Left lung (tissue), 10 donors: ENCODE data around the gene CNOT6L. TPM values are rescaled to one million over a fixed set of nuclear protein-coding genes. Genes with fewer than 3 reads are reported as not detected.

Experiments
- ATAC-seq: fragments of 200-7000 bp; cut with Tn5 transposase; one replicate; pipeline ENCODE4 v1.9.1; 2020; ENCODE audit warnings: moderate library complexity
- DNase-seq, 4 donors: peaks; one replicate each; pipeline ENCODE4 v3.0.0-alpha.2; 2013 to 2020
- H3K27ac ChIP-seq, 2 donors: fragments of 200-600 bp; sonication (generic) in 1 of 2; one replicate each; pipeline versions ENCODE4 v1.5.0 to v1.8.0; 2020 to 2021
- H3K27me3 ChIP-seq, 2 donors: fragments of 200-600 bp; sonication (generic) in 1 of 2; one replicate each; pipeline versions ENCODE4 v1.5.0 to v1.8.0; 2020 to 2021
- H3K36me3 ChIP-seq, 2 donors: fragments of 200-600 bp; sonication (generic) in 1 of 2; one replicate each; pipeline versions ENCODE4 v1.5.0 to v1.8.0; 2020 to 2021
- H3K4me1 ChIP-seq, 2 donors: fragments of 200-600 bp; one replicate each; pipeline ENCODE4 v1.8.0; 2021
- H3K4me3 ChIP-seq, 2 donors: fragments of 200-600 bp; sonication (generic) in 1 of 2; one replicate each; pipeline versions ENCODE4 v1.5.0 to v1.8.0; 2020 to 2021; ENCODE audit warnings: mild to moderate bottlenecking in 1 of 2
- H3K9me3 ChIP-seq, 2 donors: fragments of 200-600 bp; sonication (generic) in 1 of 2; one replicate each; pipeline versions ENCODE4 v1.5.0 to v1.8.0; 2020 to 2021
- intact Hi-C, 2 donors: fragments of 100-400 bp; cut with DNase I; formaldehyde crosslinking; loops; one replicate each; pipeline versions ENCODE4 v1.11.2 to v1.14.2; 2022
- polyA plus RNA-seq, 6 donors: library from polyadenylated mRNA; unstranded; fragments of 120-200 nt; gene quantifications; one replicate each; pipeline ENCODE4 v1.2.1, GENCODE V29; 2013; ENCODE audit not compliant: insufficient read length in 6 of 6
- total RNA-seq, 2 donors: library from RNA; stranded (reverse); fragmentation: NEBNext Ultra II Directional; extraction: Animal tissue kit (Norgen Biotek cat#: 25700); gene quantifications; one replicate each; pipeline ENCODE4 v1.2.1, GENCODE V29; 2021
- TF ChIP-seq, protein P1 (sequence below), 2 donors: fragments of 200-600 bp; sonication (generic) in 1 of 2; IDR thresholded peaks; one replicate each; pipeline versions ENCODE4 v1.5.0 to v1.8.0; 2021; ENCODE audit warnings: antibody characterized with exemption in 2 of 2
- donor health status: DM: no; HTN: yes; CAD: no.
- donor health status: DM: no; HTN: no; CAD: no.

The CNOT6L gene
- total and polyA plus RNA-seq, 8 donors, result 29.8 to 43.5 (median 34.0) TPM

- Histone ChIP-seq H3K27ac (no peak overlapping the region), H3K36me3 (peaks cover 0 to 22% of the 10 kb centered on the region in 2 donors), H3K4me3 (no peak overlapping the region), H3K27me3 (no peaks in the 10 kb centered on the region), H3K9me3 (no peaks in the 10 kb centered on the region), H3K4me1 (no peaks in the 10 kb centered on the region)
- DNase-seq, result no peak
- TF ChIP-seq, protein P1, sequence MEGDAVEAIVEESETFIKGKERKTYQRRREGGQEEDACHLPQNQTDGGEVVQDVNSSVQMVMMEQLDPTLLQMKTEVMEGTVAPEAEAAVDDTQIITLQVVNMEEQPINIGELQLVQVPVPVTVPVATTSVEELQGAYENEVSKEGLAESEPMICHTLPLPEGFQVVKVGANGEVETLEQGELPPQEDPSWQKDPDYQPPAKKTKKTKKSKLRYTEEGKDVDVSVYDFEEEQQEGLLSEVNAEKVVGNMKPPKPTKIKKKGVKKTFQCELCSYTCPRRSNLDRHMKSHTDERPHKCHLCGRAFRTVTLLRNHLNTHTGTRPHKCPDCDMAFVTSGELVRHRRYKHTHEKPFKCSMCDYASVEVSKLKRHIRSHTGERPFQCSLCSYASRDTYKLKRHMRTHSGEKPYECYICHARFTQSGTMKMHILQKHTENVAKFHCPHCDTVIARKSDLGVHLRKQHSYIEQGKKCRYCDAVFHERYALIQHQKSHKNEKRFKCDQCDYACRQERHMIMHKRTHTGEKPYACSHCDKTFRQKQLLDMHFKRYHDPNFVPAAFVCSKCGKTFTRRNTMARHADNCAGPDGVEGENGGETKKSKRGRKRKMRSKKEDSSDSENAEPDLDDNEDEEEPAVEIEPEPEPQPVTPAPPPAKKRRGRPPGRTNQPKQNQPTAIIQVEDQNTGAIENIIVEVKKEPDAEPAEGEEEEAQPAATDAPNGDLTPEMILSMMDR (IDR thresholded peaks at IDR 0.05), result no peak
- intact Hi-C loops, result no loop called here
- no peak for ATAC-seq
These were observed 106.5 kb downstream of the CNOT6L start for GRCh38 chr4:77712675-77713074.

DNA sequence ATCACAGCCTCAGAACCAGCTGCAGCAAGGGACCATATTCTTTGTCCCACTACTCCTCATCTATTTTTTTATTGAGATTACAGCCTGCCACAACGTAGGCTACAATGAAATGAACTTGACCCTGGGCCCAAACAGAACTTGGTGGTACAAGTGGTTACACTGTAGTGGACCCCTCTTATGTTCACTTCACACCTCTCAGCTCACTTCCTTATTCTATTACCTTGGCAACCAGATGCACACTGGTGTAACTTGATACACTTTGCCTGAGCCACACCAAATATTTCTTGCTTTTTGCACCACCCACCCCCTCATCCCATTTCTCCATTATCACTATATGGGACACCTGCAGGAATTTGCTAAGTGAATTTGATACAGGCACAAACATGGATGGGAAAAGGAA is 107.7 kb downstream of the CNOT6L start:
- Histone ChIP-seq H3K9me3 (no peaks in the 10 kb centered on the region), H3K27me3 (no peaks in the 10 kb centered on the region), H3K4me3 (no peak overlapping the region), H3K4me1 (no peaks in the 10 kb centered on the region), H3K36me3 (peaks cover 0 to 22% of the 10 kb centered on the region in 2 donors), H3K27ac (no peak overlapping the region)
- DNase-seq (no peak), ATAC-seq (no peak)
- intact Hi-C loops, result no loop called here
- TF ChIP-seq, protein P1 (IDR thresholded peaks at IDR 0.05), result no peak

DNA sequence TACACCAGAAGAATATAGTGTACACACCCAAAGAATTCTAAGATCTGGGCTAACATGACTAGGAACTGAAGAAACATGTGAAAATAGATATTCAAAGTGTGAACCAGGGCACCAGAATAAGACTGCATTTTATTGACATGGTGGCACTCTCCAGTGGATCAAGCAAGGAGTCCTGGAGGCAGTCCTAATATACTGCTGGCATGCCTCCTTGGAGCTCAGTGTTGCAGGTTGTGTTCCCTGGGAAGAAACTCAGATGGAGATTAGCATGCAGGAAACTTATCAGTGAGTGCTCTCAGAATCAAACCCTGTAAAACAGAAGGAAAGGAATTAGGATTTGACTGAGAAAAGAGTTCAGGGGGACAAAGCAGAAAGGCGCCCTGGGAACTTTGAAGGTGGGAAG is 108.5 kb downstream of the CNOT6L start:
- peaks cover 0 to 18% of the 10 kb centered on the region in 2 donors for H3K36me3 ChIP-seq
- no peaks in the 10 kb centered on the region for H3K27me3 ChIP-seq
- H3K4me1 ChIP-seq, result no peaks in the 10 kb centered on the region
- no peak for DNase-seq
- TF ChIP-seq, protein P1 (IDR thresholded peaks at IDR 0.05), result no peak
- H3K4me3 ChIP-seq, result no peak overlapping the region
- intact Hi-C loops, result no loop called here
- no peak overlapping the region for H3K27ac ChIP-seq
- ATAC-seq, result no peak
- H3K9me3 ChIP-seq, result no peaks in the 10 kb centered on the region

- Histone ChIP-seq H3K27me3 (no peaks in the 10 kb centered on the region), H3K4me3 (no peak overlapping the region), H3K36me3 (peaks cover 0 to 13% of the 10 kb centered on the region in 2 donors), H3K27ac (no peak overlapping the region), H3K9me3 (no peaks in the 10 kb centered on the region), H3K4me1 (no peaks in the 10 kb centered on the region)
- TF ChIP-seq, protein P1 (IDR thresholded peaks at IDR 0.05), result no peak
- intact Hi-C loops, result no loop called here
- DNase-seq (no peak), ATAC-seq (no peak)
These were observed 109.1 kb downstream of the CNOT6L start for GRCh38 chr4:77710059-77710458.

- TF ChIP-seq, protein P1 (IDR thresholded peaks at IDR 0.05), result no peak
- no peak overlapping the region for H3K4me3 ChIP-seq
- DNase-seq (no peak), ATAC-seq (no peak)
- H3K36me3 ChIP-seq, result peaks cover 0 to 3% of the 10 kb centered on the region in 2 donors
- no peaks in the 10 kb centered on the region for H3K4me1 ChIP-seq
- intact Hi-C loops, result no loop called here
- no peaks in the 10 kb centered on the region for H3K9me3 ChIP-seq
- H3K27ac ChIP-seq, result no peak overlapping the region
- no peaks in the 10 kb centered on the region for H3K27me3 ChIP-seq
These were observed 112.5 kb downstream of the CNOT6L start for GRCh38 chr4:77706717-77707116.
